DND-41 (cell line): Measurements from ENCODE around the gene TMEM60.
A peak's percentile ranks its signal among the peaks of the same experiment; 100 is the strongest.

ENCODE experiments used
- ATAC-seq: fragments of 200-7000 bp; cut with Tn5 transposase; 3 replicates; pipeline ENCODE4 v1.9.1; 2021; ENCODE audit warnings: low read depth; ENCODE audit not compliant: insufficient read depth
- DNase-seq: peaks from one replicate; pipeline ENCODE4 v3.0.0-alpha.2; 2020
- H2AFZ ChIP-seq: 2 replicates; pipeline ENCODE4 v1.6.0; 2012; ENCODE audit warnings: low read depth, low read length
- H3K27ac ChIP-seq: 2 replicates; pipeline ENCODE4 v1.5.1; 2012; ENCODE audit warnings: low read length, inconsistent platforms
- H3K27me3 ChIP-seq: fragments of 200-600 bp; sonication (generic); 2 replicates; pipeline ENCODE4 v1.6.0; 2012; ENCODE audit warnings: low read length, mild to moderate bottlenecking, inconsistent platforms; ENCODE audit not compliant: insufficient read depth, poor library complexity
- H3K36me3 ChIP-seq: 2 replicates; pipeline ENCODE4 v1.5.1; 2012; ENCODE audit warnings: low read length, inconsistent platforms; ENCODE audit not compliant: insufficient read depth
- H3K4me1 ChIP-seq: 2 replicates; pipeline ENCODE4 v1.5.1; 2012; ENCODE audit warnings: mild to moderate bottlenecking, low read length; ENCODE audit not compliant: insufficient read depth
- H3K4me2 ChIP-seq: 2 replicates; pipeline ENCODE4 v1.6.0; 2012; ENCODE audit warnings: mild to moderate bottlenecking, moderate library complexity, low read length, inconsistent platforms; ENCODE audit not compliant: insufficient read depth
- H3K4me3 ChIP-seq, 2 experiments: fragments of 200-600 bp in 1 of 2; shearing (Covaris generic) in 1 of 2; 2 replicates each; pipeline ENCODE4 v1.5.1; 2012 to 2016; ENCODE audit warnings: inconsistent platforms in 2 of 2, low read length in 2 of 2, mild to moderate bottlenecking in 2 of 2, low read depth in 1 of 2, moderate library complexity in 1 of 2
- H3K79me2 ChIP-seq: 2 replicates; pipeline ENCODE4 v1.6.0; 2012; ENCODE audit warnings: low read length, inconsistent platforms; ENCODE audit not compliant: insufficient read depth
- H3K9ac ChIP-seq: 2 replicates; pipeline ENCODE4 v1.6.0; 2012; ENCODE audit warnings: low read depth, mild to moderate bottlenecking, inconsistent platforms, low read length, moderate library complexity
- H3K9me3 ChIP-seq: 2 replicates; pipeline ENCODE4 v1.5.1; 2012; ENCODE audit warnings: low read length, moderate library complexity, mild to moderate bottlenecking, inconsistent platforms; ENCODE audit not compliant: insufficient read depth, severe bottlenecking
- H4K20me1 ChIP-seq: 2 replicates; pipeline ENCODE4 v1.6.0; 2012; ENCODE audit warnings: low read length; ENCODE audit not compliant: insufficient read depth
- CTCF ChIP-seq: IDR thresholded peaks from 2 replicates; pipeline ENCODE4 v1.5.1; 2012; ENCODE audit warnings: borderline replicate concordance, low read length, moderate library complexity, mild to moderate bottlenecking; ENCODE audit not compliant: poor library complexity, severe bottlenecking; ENCODE audit errors: extremely low read depth
- EZH2 ChIP-seq: IDR thresholded peaks from 3 replicates; pipeline ENCODE4 v1.6.1; 2012; ENCODE audit warnings: borderline replicate concordance, low read depth, mild to moderate bottlenecking, moderate library complexity, low read length, inconsistent platforms; ENCODE audit not compliant: severe bottlenecking

The TMEM60 gene

GRCh38 chr7:77746164-77746823 is 51.9 kb downstream of the TMEM60 start:
- Histone ChIP-seq H3K79me2 (peaks cover 82% of the 10 kb centered on the region), H3K9me3 (no peaks in the 10 kb centered on the region), H2AFZ (no peak overlapping the region), H3K9ac (no peak overlapping the region), H3K4me1 (no peaks in the 10 kb centered on the region), H3K27me3 (no peaks in the 10 kb centered on the region), H3K27ac (0 out of 2 replicates have a peak overlapping the region, but pooled peaks have one; percentile 3), H4K20me1 (peaks cover 17% of the 10 kb centered on the region; the same call in 1 of the 2 replicates), H3K36me3 (peaks cover 68% of the 10 kb centered on the region), H3K4me2 (no peak overlapping the region), H3K4me3 (no peak overlapping the region)
- DNase-seq (no peak), ATAC-seq (no peak)
- TF ChIP-seq CTCF (no peak), EZH2 (no peak)

- Histone ChIP-seq H3K27me3 (no peaks in the 10 kb centered on the region), H3K27ac (no peak overlapping the region), H3K79me2 (peaks cover 78% of the 10 kb centered on the region), H3K36me3 (peaks cover 63% of the 10 kb centered on the region), H3K4me1 (no peaks in the 10 kb centered on the region), H3K4me3 (no peak overlapping the region), H4K20me1 (peaks cover 17% of the 10 kb centered on the region; the same call in 1 of the 2 replicates), H2AFZ (no peak overlapping the region), H3K4me2 (no peak overlapping the region), H3K9ac (no peak overlapping the region), H3K9me3 (no peaks in the 10 kb centered on the region)
- no peak for DNase-seq
- ATAC-seq, result no peak
- TF ChIP-seq CTCF (no peak), EZH2 (no peak)
These were observed 52.5 kb downstream of the TMEM60 start for GRCh38 chr7:77745746-77746145.
